ENCODE results near the gene STMN3. TPM values are rescaled to one million over a fixed set of nuclear protein-coding genes. Genes with fewer than 3 reads are reported as not detected.
"Not testable (repeated sequence)": the region's sequence is repeated elsewhere in the genome, so short reads cannot be mapped to it uniquely, and the experiment has no call there.

The STMN3 gene
- total RNA-seq, 1 experiment from 2014 or later: 138 TPM

DNA sequence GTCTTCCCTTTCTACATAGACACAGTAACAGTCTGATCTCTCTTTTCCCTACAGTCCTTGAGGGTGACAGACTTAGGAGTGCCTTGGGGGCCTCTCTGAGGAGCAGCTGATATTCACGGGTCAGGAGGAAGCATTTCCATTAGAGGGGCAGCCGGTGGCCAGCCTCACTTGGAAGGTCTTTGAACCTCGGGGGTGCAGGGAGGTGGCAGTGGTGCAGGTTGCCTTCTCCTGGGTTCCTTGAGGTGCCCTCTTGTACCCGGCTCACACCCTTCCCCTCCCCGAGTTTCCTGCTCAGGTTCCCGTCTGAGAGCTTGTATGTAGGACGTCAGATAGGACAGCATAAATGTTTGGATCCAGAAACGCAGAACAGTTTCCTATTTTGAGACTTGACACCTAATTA lies 7.4 kb upstream of the STMN3 start:
- no peak for TF ChIP-seq ZBTB33 (IDR thresholded peaks at IDR 0.05; ENCODE audit: extremely low read depth, insufficient replicate concordance, low read length)
- no peak for TF ChIP-seq EZH2 (IDR thresholded peaks at IDR 0.05)
- TF ChIP-seq SP1 (IDR thresholded peaks at IDR 0.05; ENCODE audit: low read depth): no peak
- TF ChIP-seq POLR2AphosphoS5 (IDR thresholded peaks at IDR 0.05; ENCODE audit: low read depth, low read length): no peak
- TF ChIP-seq MAX (IDR thresholded peaks at IDR 0.05): no peak
- no TSS peak for BruUV-seq (replicated peaks)
- intact Hi-C loops (cut with micrococcal nuclease): no loop called here
- no peak overlapping the region for H3K9ac ChIP-seq (ENCODE audit: low read length)
- H3K9me3 ChIP-seq (ENCODE audit: control insufficient read depth in 1 of 2, insufficient read depth in 1 of 2, low read depth in 1 of 2, low read length in 2 of 2): no peaks in the 10 kb centered on the region
- no peaks in the 10 kb centered on the region for H4K20me1 ChIP-seq (ENCODE audit: insufficient read depth)
- CTCF ChIA-PET: no interaction called here
- H3K27me3 ChIP-seq (ENCODE audit: insufficient read depth, low read length): no peaks in the 10 kb centered on the region
- no peak for DNase-seq (ENCODE audit: low read depth, low spot score)
- no peak overlapping the region for H3K4me2 ChIP-seq (ENCODE audit: low read length)
- no peak overlapping the region for H2AFZ ChIP-seq (ENCODE audit: low read depth, low read length, poor library complexity, severe bottlenecking)
- H3K4me3 ChIP-seq (replicated peaks in 1 of 2; ENCODE audit: low read depth in 1 of 2, low read length in 2 of 2): no peak overlapping the region
- RAD21 ChIA-PET (ENCODE audit: low non-redundant PET in 1 of 2, low total read pairs in 2 of 2, uncharacterized antibody in 2 of 2, unreplicated experiment in 2 of 2): no interaction called here
- peaks cover 9 to 18% of the 10 kb centered on the region in 2 experiments for H3K36me3 ChIP-seq (ENCODE audit: control insufficient read depth in 1 of 2, insufficient read depth in 2 of 2, low read length in 2 of 2)
- H3K79me2 ChIP-seq (ENCODE audit: insufficient read depth, low read length): peaks cover 60% of the 10 kb centered on the region
- no peaks in the 10 kb centered on the region for H3K9me2 ChIP-seq (ENCODE audit: insufficient read depth)
- ATAC-seq: no peak
- peaks cover 10 to 27% of the 10 kb centered on the region in 2 experiments for H3K4me1 ChIP-seq (ENCODE audit: control insufficient read depth in 1 of 2, insufficient read depth in 2 of 2, low read length in 2 of 2)
- H3K27ac ChIP-seq (ENCODE audit: low read depth, low read length): no peak overlapping the region
- POLR2A ChIA-PET: no interaction called here

DNA sequence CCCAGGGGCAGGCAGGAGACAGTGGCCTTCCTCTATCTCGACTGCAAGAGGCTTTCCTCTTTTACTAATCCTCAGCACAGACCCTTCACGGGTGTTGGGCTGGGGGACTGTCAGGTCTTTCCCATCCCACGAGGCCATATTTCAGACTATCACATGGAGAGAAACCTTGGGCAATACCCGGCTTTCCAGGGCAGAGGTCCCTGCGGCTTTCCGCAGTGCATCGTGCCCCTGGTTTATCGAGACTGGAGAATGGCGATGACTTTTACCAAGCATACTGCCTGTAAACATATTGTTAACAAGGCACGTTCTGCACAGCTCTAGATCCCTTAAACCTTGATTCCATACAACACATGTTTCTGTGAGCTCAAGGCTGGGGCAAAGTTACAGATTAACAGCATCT lies 7.0 kb upstream of the STMN3 start:
- peaks cover 58% of the 10 kb centered on the region for H3K79me2 ChIP-seq (ENCODE audit: insufficient read depth, low read length)
- BruUV-seq (replicated peaks); H2AFZ ChIP-seq (ENCODE audit: low read depth, low read length, poor library complexity, severe bottlenecking); H3K9me3 ChIP-seq (ENCODE audit: control insufficient read depth in 1 of 2, insufficient read depth in 1 of 2, low read depth in 1 of 2, low read length in 2 of 2); POLR2A ChIA-PET; H3K9me2 ChIP-seq (ENCODE audit: insufficient read depth); intact Hi-C loops (cut with micrococcal nuclease); H3K4me2 ChIP-seq (ENCODE audit: low read length); H3K27ac ChIP-seq (ENCODE audit: low read depth, low read length); RAD21 ChIA-PET (ENCODE audit: low non-redundant PET in 1 of 2, low total read pairs in 2 of 2, uncharacterized antibody in 2 of 2, unreplicated experiment in 2 of 2); CTCF ChIA-PET; DNase-seq (ENCODE audit: low read depth, low spot score); H3K4me3 ChIP-seq (replicated peaks in 1 of 2; ENCODE audit: low read depth in 1 of 2, low read length in 2 of 2); H3K9ac ChIP-seq (ENCODE audit: low read length); H4K20me1 ChIP-seq (ENCODE audit: insufficient read depth); H3K27me3 ChIP-seq (ENCODE audit: insufficient read depth, low read length); ATAC-seq: not testable (repeated sequence)
- peaks cover 10 to 27% of the 10 kb centered on the region in 2 experiments for H3K4me1 ChIP-seq (ENCODE audit: control insufficient read depth in 1 of 2, insufficient read depth in 2 of 2, low read length in 2 of 2)
- H3K36me3 ChIP-seq (ENCODE audit: control insufficient read depth in 1 of 2, insufficient read depth in 2 of 2, low read length in 2 of 2): peaks cover 9 to 17% of the 10 kb centered on the region in 2 experiments
